Stimulated activated CD8-positive, alpha-beta memory T cell treated with anti-CD3 and anti-CD28 coated beads, Interleukin-12 subunit alpha, Interleukin-12 subunit beta, amount 100 ng/mL, for 1 hour (primary cell): Measurements from ENCODE around the gene NTSR1.

Source experiments
- DNase-seq: peaks from one replicate; pipeline ENCODE4 v3.0.0-alpha.2; 2020; ENCODE audit warnings: low read depth

Gene NTSR1

GRCh38 chr20:62787866-62788265, 79.2 kb downstream of the NTSR1 start:
- DNase-seq: no peak

- no peak for DNase-seq
Measured at GRCh38 chr20:62788607-62789006, 80.0 kb downstream of the NTSR1 start.

GRCh38 chr20:62790075-62790474, 81.4 kb downstream of the NTSR1 start:
- DNase-seq: no peak

- no peak for DNase-seq
Measured at GRCh38 chr20:62791301-62792181, 82.9 kb downstream of the NTSR1 start.

- no peak for DNase-seq
Measured at GRCh38 chr20:62792182-62792939, 83.7 kb downstream of the NTSR1 start.

GRCh38 chr20:62792940-62793756, 84.5 kb downstream of the NTSR1 start:
- no peak for DNase-seq

GRCh38 chr20:62793757-62794006, 85.0 kb downstream of the NTSR1 start:
- DNase-seq: no peak

GRCh38 chr20:62794007-62794724, 85.5 kb downstream of the NTSR1 start:
- peak; percentile 88 for DNase-seq

- no peak for DNase-seq
Measured at GRCh38 chr20:62795023-62795761, 86.6 kb downstream of the NTSR1 start.

GRCh38 chr20:62796699-62797491, 88.3 kb downstream of the NTSR1 start:
- no peak for DNase-seq

- no peak for DNase-seq
Measured at GRCh38 chr20:62797671-62798532, 89.3 kb downstream of the NTSR1 start.

- no peak for DNase-seq
Measured at GRCh38 chr20:62799036-62799435, 90.4 kb downstream of the NTSR1 start.

GRCh38 chr20:62799459-62799858, 90.8 kb downstream of the NTSR1 start:
- no peak for DNase-seq

- DNase-seq: no peak
Measured at GRCh38 chr20:62799873-62800272, 91.2 kb downstream of the NTSR1 start.

- no peak for DNase-seq
Measured at GRCh38 chr20:62800314-62801259, 92.0 kb downstream of the NTSR1 start.

- no peak for DNase-seq
Measured at GRCh38 chr20:62801284-62802010, 92.8 kb downstream of the NTSR1 start.

GRCh38 chr20:62802026-62802712, 93.5 kb downstream of the NTSR1 start:
- no peak for DNase-seq
